T-cell (primary cell): ENCODE measurements around the gene COL1A1. TPM values are rescaled to one million over a fixed set of nuclear protein-coding genes. Genes with fewer than 3 reads are reported as not detected.

Experiments used
- ATAC-seq, 4 experiments: fragments of 200-7000 bp in 3 of 4; fragments of 150-1000 bp in 1 of 4; cut with Tn5 transposase; replicated peaks in 1 of 4; 1 replicate in 3 of 4; 2 replicates in 1 of 4; pipeline ENCODE4 v1.10.0; 2021; ENCODE audit warnings: moderate library complexity in 3 of 4, mild to moderate bottlenecking in 2 of 4, moderate number of reproducible peaks in 1 of 4
- CTCF ChIA-PET, 2 donors: fragments of 300-600 bp; sonication (Branson Sonifier 250); formaldehyde crosslinking; loops; one replicate each; lab custom pipeline; 2022; ENCODE audit warnings: antibody characterized with exemption in 2 of 2; lab: Charles Lee
- POLR2A ChIA-PET, 2 donors: fragments of 300-600 bp; sonication (Branson Sonifier 250); formaldehyde crosslinking; loops; one replicate each; lab custom pipeline; 2022; ENCODE audit warnings: antibody characterized with exemption in 2 of 2; lab: Charles Lee
- DNase-seq, 35 experiments: peaks; one replicate each; pipeline versions ENCODE4 v3.0.0 to v3.0.0-alpha.2; 2013 to 2023
- H3K27ac ChIP-seq: one replicate; pipeline ENCODE4 v1.5.1; 2013; ENCODE audit warnings: low read length
- H3K27me3 ChIP-seq, 2 experiments: replicated peaks in 1 of 2; 1 replicate in 1 of 2; 2 replicates in 1 of 2; pipeline versions ENCODE4 v1.6.1 to v1.7.0; 2013; ENCODE audit warnings: low read length in 1 of 2, mixed read lengths in 1 of 2; ENCODE audit not compliant: control insufficient read depth in 2 of 2, insufficient read depth in 2 of 2; ENCODE audit errors: extremely low read depth in 1 of 2
- H3K36me3 ChIP-seq, 2 donors: 1 replicate in 1 of 2; 2 replicates in 1 of 2; pipeline versions ENCODE4 v1.6.1 to v1.7.0; 2013; ENCODE audit warnings: low read length in 1 of 2; ENCODE audit not compliant: control insufficient read depth in 2 of 2, insufficient read depth in 1 of 2; ENCODE audit errors: extremely low read depth in 1 of 2
- H3K4me1 ChIP-seq, 2 experiments: 1 replicate in 1 of 2; 2 replicates in 1 of 2; pipeline versions ENCODE4 v1.6.1 to v1.7.0; 2013; ENCODE audit warnings: low read length in 2 of 2, mixed read lengths in 1 of 2; ENCODE audit not compliant: insufficient read depth in 2 of 2, control insufficient read depth in 1 of 2; ENCODE audit errors: extremely low read depth in 1 of 2
- H3K4me3 ChIP-seq, 2 donors: 1 replicate in 1 of 2; 2 replicates in 1 of 2; pipeline versions ENCODE4 v1.5.1 to v1.7.0; 2013; ENCODE audit warnings: mild to moderate bottlenecking in 2 of 2, low read length in 1 of 2, moderate library complexity in 1 of 2; ENCODE audit not compliant: control insufficient read depth in 1 of 2; ENCODE audit errors: extremely low read depth in 1 of 2
- H3K9me3 ChIP-seq: 2 replicates; pipeline ENCODE4 v1.7.0; 2013
- H3K27ac Mint-ChIP-seq, 2 donors: one replicate each; pipeline ENCODE4 v1.8.0; 2020 to 2021; ENCODE audit warnings: mild to moderate bottlenecking in 2 of 2, mixed read lengths in 2 of 2
- H3K27me3 Mint-ChIP-seq, 2 donors: one replicate each; pipeline ENCODE4 v1.8.0; 2021 to 2022; ENCODE audit warnings: mixed read lengths in 2 of 2
- H3K36me3 Mint-ChIP-seq: one replicate; pipeline ENCODE4 v1.8.0; 2021; ENCODE audit warnings: mixed read lengths
- H3K4me1 Mint-ChIP-seq, 3 donors: one replicate each; pipeline ENCODE4 v1.8.0; 2020 to 2022; ENCODE audit warnings: mixed read lengths in 3 of 3, mild to moderate bottlenecking in 1 of 3
- H3K4me3 Mint-ChIP-seq, 3 donors: one replicate each; pipeline ENCODE4 v1.8.0; 2020 to 2022; ENCODE audit warnings: mild to moderate bottlenecking in 3 of 3, mixed read lengths in 3 of 3, moderate library complexity in 3 of 3
- H3K9me3 Mint-ChIP-seq, 3 donors: one replicate each; pipeline ENCODE4 v1.8.0; 2020 to 2022; ENCODE audit warnings: mixed read lengths in 3 of 3
- WGBS: methylation state at CpG from one replicate; pipeline ENCODE4 v1.1.5; 2013; ENCODE audit warnings: missing lambda C conversion rate; ENCODE audit not compliant: insufficient coverage; 5-methylcytosine and 5-hydroxymethylcytosine counted together
- total RNA-seq, 35 experiments: library from RNA in 6 of 35; stranded (reverse) in 6 of 35; fragments of 120-200 nt in 1 of 35; gene quantifications; one replicate each; pipeline versions ENCODE4 v1.2.1 to v1.2.4 and lab custom pipeline; 2013 to 2026

The COL1A1 gene
- total RNA-seq, 5 donors from 2014 or later (not counting 1 experiment from before 2014, with no cell fraction given): 4.1 to 21.0 (median 6.6) TPM

- H3K36me3 Mint-ChIP-seq: peaks cover 11% of the 10 kb centered on the region
- peaks cover 53 to 58% (median 54%) of the 10 kb centered on the region in 3 donors for H3K4me1 Mint-ChIP-seq
- Histone ChIP-seq H3K27me3 (no peaks in the 10 kb centered on the region), H3K4me1 (peaks cover 27 to 70% of the 10 kb centered on the region in 2 experiments), H3K9me3 (no peaks in the 10 kb centered on the region), H3K27ac (peak overlapping the region; percentile 29), H3K36me3 (peaks cover 3 to 21% of the 10 kb centered on the region in 2 donors), H3K4me3 (peak overlapping the region; percentile 79 to 82)
- ChIA-PET CTCF (interaction anchor here (1.1 to 1.4 kb wide), 3 partner anchors 13 to 55 kb away, joined by 4 to 6 read pairs (median 6); no protein-coding TSS in a partner anchor), POLR2A (interaction anchor here in 1 of 2 donors (0.7 kb wide), 1 partner anchor 400 kb away, joined by 10 read pairs; no protein-coding TSS in a partner anchor)
- H3K4me3 Mint-ChIP-seq: peak overlapping the region; percentile 81 to 96 (median 92)
- no peak for DNase-seq
- peak in 3 of 4 experiments; percentile 2 to 10 (median 8) for ATAC-seq
- H3K27ac Mint-ChIP-seq: peak overlapping the region; percentile 84 to 86
- no peaks in the 10 kb centered on the region for H3K9me3 Mint-ChIP-seq
- under 1% methylated on average over 29 of the region's 30 CpGs for whole genome bisulfite sequencing
- H3K27me3 Mint-ChIP-seq: no peaks in the 10 kb centered on the region
Observed at GRCh38 chr17:50149091-50149416, 52.4 kb downstream of the COL1A1 start.

GRCh38 chr17:50148226-50149090 is 53.0 kb downstream of the COL1A1 start:
- ATAC-seq (peak; percentile 10 to 34 (median 17)), DNase-seq (peak in 27 of 35 experiments; percentile 37 to 77 (median 53))
- H3K9me3 Mint-ChIP-seq: no peaks in the 10 kb centered on the region
- peak overlapping the region; percentile 61 to 82 for H3K4me3 ChIP-seq
- H3K4me1 ChIP-seq: peaks cover 27 to 76% of the 10 kb centered on the region in 2 experiments
- no peaks in the 10 kb centered on the region for H3K27me3 Mint-ChIP-seq
- peaks cover 59 to 63% (median 60%) of the 10 kb centered on the region in 3 donors for H3K4me1 Mint-ChIP-seq
- H3K36me3 ChIP-seq: peaks cover 3 to 27% of the 10 kb centered on the region in 2 donors
- H3K4me3 Mint-ChIP-seq: peak overlapping the region; percentile 89 to 96 (median 92)
- peaks cover 14% of the 10 kb centered on the region for H3K36me3 Mint-ChIP-seq
- 3% methylated on average over 6 of the region's 25 CpGs for WGBS
- H3K27me3 ChIP-seq: no peaks in the 10 kb centered on the region
- CTCF ChIA-PET: interaction anchor here (0.6 to 1.4 kb wide), 4 partner anchors 9 to 1544 kb away, joined by 3 to 6 read pairs (median 5); no protein-coding TSS in a partner anchor
- H3K9me3 ChIP-seq: no peaks in the 10 kb centered on the region
- POLR2A ChIA-PET: interaction anchor here (0.5 to 0.7 kb wide), 2 partner anchors 143 to 400 kb away, joined by 4 to 10 read pairs; no protein-coding TSS in a partner anchor
- H3K27ac ChIP-seq: peak overlapping the region; percentile 79
- peak overlapping the region; percentile 97 to 99 for H3K27ac Mint-ChIP-seq

- Histone ChIP-seq H3K4me3 (peak overlapping the region; percentile 61 to 82), H3K4me1 (peaks cover 27 to 82% of the 10 kb centered on the region in 2 experiments), H3K36me3 (peaks cover 3 to 33% of the 10 kb centered on the region in 2 donors), H3K9me3 (no peaks in the 10 kb centered on the region), H3K27me3 (no peaks in the 10 kb centered on the region), H3K27ac (peak overlapping the region; percentile 79)
- no peaks in the 10 kb centered on the region for H3K27me3 Mint-ChIP-seq
- peak overlapping the region; percentile 89 to 96 (median 92) for H3K4me3 Mint-ChIP-seq
- no peak for DNase-seq
- peaks cover 18% of the 10 kb centered on the region for H3K36me3 Mint-ChIP-seq
- ChIA-PET CTCF (interaction anchor here (0.6 to 1.4 kb wide), 4 partner anchors 9 to 1544 kb away, joined by 3 to 6 read pairs (median 5); no protein-coding TSS in a partner anchor), POLR2A (interaction anchor here in 1 of 2 donors (0.5 kb wide), 1 partner anchor 143 kb away, joined by 4 read pairs; no protein-coding TSS in a partner anchor)
- ATAC-seq: no peak
- H3K4me1 Mint-ChIP-seq: peaks cover 65 to 68% (median 66%) of the 10 kb centered on the region in 3 donors
- H3K9me3 Mint-ChIP-seq: no peaks in the 10 kb centered on the region
- H3K27ac Mint-ChIP-seq: peak overlapping the region; percentile 97 to 99
- WGBS: 23% methylated on average over 3 of the region's 5 CpGs
Observed at GRCh38 chr17:50147841-50148225, 53.6 kb downstream of the COL1A1 start.

- ATAC-seq: no peak
- Mint-ChIP-seq H3K4me1 (peaks cover 67 to 72% (median 68%) of the 10 kb centered on the region in 3 donors), H3K4me3 (peak overlapping the region; percentile 89 to 96 (median 92)), H3K36me3 (peaks cover 22% of the 10 kb centered on the region), H3K9me3 (no peaks in the 10 kb centered on the region), H3K27ac (peak overlapping the region; percentile 97 to 99), H3K27me3 (no peaks in the 10 kb centered on the region)
- ChIA-PET CTCF (interaction anchor here in 1 of 2 donors (0.7 to 1.1 kb wide), 2 partner anchors 15 to 22 kb away, joined by 4 to 5 read pairs; no protein-coding TSS in a partner anchor), POLR2A (no interaction called here)
- WGBS: 38% methylated on average over 12 of the region's 15 CpGs
- Histone ChIP-seq H3K36me3 (peaks cover 3 to 40% of the 10 kb centered on the region in 2 donors), H3K27ac (peak overlapping the region; percentile 79), H3K4me1 (peaks cover 27 to 82% of the 10 kb centered on the region in 2 experiments), H3K9me3 (no peaks in the 10 kb centered on the region), H3K4me3 (peak overlapping the region; percentile 61 to 82), H3K27me3 (no peaks in the 10 kb centered on the region)
- peak in 1 of 35 experiments; percentile 51 for DNase-seq
Observed at GRCh38 chr17:50146927-50147665, 54.3 kb downstream of the COL1A1 start.

- CTCF ChIA-PET: interaction anchor here in 1 of 2 donors (0.9 to 1.1 kb wide), 3 partner anchors 14 to 32 kb away, joined by 3 to 5 read pairs (median 4); no protein-coding TSS in a partner anchor
- peaks cover 3 to 46% of the 10 kb centered on the region in 2 donors for H3K36me3 ChIP-seq
Observed at GRCh38 chr17:50146230-50146926, 55.1 kb downstream of the COL1A1 start.

More at GRCh38 chr17:50146230-50146926, 55.1 kb downstream of the COL1A1 start:
- H3K27ac ChIP-seq: peak overlapping the region; percentile 79
- peak overlapping the region; percentile 89 to 96 (median 92) for H3K4me3 Mint-ChIP-seq
- H3K36me3 Mint-ChIP-seq: peaks cover 26% of the 10 kb centered on the region
- no peaks in the 10 kb centered on the region for H3K9me3 Mint-ChIP-seq
- H3K9me3 ChIP-seq: no peaks in the 10 kb centered on the region
- no peaks in the 10 kb centered on the region for H3K27me3 ChIP-seq
- 54% methylated on average over 2 of the region's 10 CpGs for WGBS
- H3K4me1 ChIP-seq: peaks cover 27 to 82% of the 10 kb centered on the region in 2 experiments
- H3K27me3 Mint-ChIP-seq: no peaks in the 10 kb centered on the region
- H3K4me3 ChIP-seq: peak overlapping the region in 1 of 2 donors; percentile 82
- DNase-seq (peak in 7 of 35 experiments; percentile 31 to 42 (median 39)), ATAC-seq (no peak)
- peaks cover 72% of the 10 kb centered on the region in 3 donors for H3K4me1 Mint-ChIP-seq
- POLR2A ChIA-PET: interaction anchor here in 1 of 2 donors (0.9 kb wide), 1 partner anchor 14 kb away, joined by 3 read pairs; no protein-coding TSS in a partner anchor
- peak overlapping the region; percentile 97 to 99 for H3K27ac Mint-ChIP-seq
